Measurements from ENCODE around the gene PRCP.
"Not testable (repeated sequence)": the region's sequence is repeated elsewhere in the genome, so short reads cannot be mapped to it uniquely, and the experiment has no call there.

PRCP gene

GRCh38 chr11:82944198-82944597 is 44.0 kb upstream of the PRCP start:
- WGBS = 98% methylated on average over 2 of the region's 2 CpGs
- Histone ChIP-seq H3K4me1 (ENCODE audit: control insufficient read depth, insufficient read depth, low read depth, low read length) (no peaks in the 10 kb centered on the region), H3K23ac (ENCODE audit: low read length in 2 of 2) (no peak overlapping the region), H4K91ac (ENCODE audit: low read length) (no peak overlapping the region), H3K4me3 (ENCODE audit: insufficient read depth in 1 of 2, low read depth in 1 of 2, low read length in 2 of 2) (no peak overlapping the region), H2AFZ (ENCODE audit: low read depth, low read length) (no peak overlapping the region), H3K18ac (ENCODE audit: low read depth in 1 of 2, low read length in 2 of 2) (no peak overlapping the region), H3K36me3 (ENCODE audit: control insufficient read depth in 1 of 2, insufficient read depth in 2 of 2, low read depth in 1 of 2, low read length in 2 of 2) (no peaks in the 10 kb centered on the region), H2BK12ac (ENCODE audit: low read length in 2 of 2) (no peak overlapping the region), H3K27ac (ENCODE audit: low read length, poor library complexity, severe bottlenecking) (no peak overlapping the region), H2BK15ac (ENCODE audit: low read depth, poor library complexity, severe bottlenecking) (no peak overlapping the region), H4K8ac (ENCODE audit: low read length) (no peak overlapping the region), H3K14ac (ENCODE audit: low read length in 2 of 2) (no peak overlapping the region), H3K27me3 (ENCODE audit: control insufficient read depth in 1 of 2, insufficient read depth in 1 of 2, low read length in 2 of 2) (no peaks in the 10 kb centered on the region), H3K79me1 (replicated peaks; ENCODE audit: low read length, poor library complexity, severe bottlenecking) (no peaks in the 10 kb centered on the region), H2BK120ac (ENCODE audit: low read depth, low read length) (no peak overlapping the region), H3K4ac (ENCODE audit: low read depth in 1 of 2, low read length in 2 of 2) (no peak overlapping the region), H3K9ac (ENCODE audit: low read length) (no peak overlapping the region), H3K4me2 (ENCODE audit: low read length, poor library complexity, severe bottlenecking) (no peak overlapping the region), H2BK5ac (ENCODE audit: low read depth, low read length, poor library complexity, severe bottlenecking) (no peak overlapping the region), H3K9me3 (ENCODE audit: control insufficient read depth, low read length) (no peaks in the 10 kb centered on the region), H2AK5ac (ENCODE audit: low read length, severe bottlenecking) (no peak overlapping the region)
- DNase-seq = no peak

GRCh38 chr11:82943430-82943829 is 43.2 kb upstream of the PRCP start:
- not testable (repeated sequence) for H3K27me3 ChIP-seq (ENCODE audit: control insufficient read depth in 1 of 2, insufficient read depth in 1 of 2, low read length in 2 of 2); H2BK15ac ChIP-seq (ENCODE audit: low read depth, poor library complexity, severe bottlenecking); H3K36me3 ChIP-seq (ENCODE audit: control insufficient read depth in 1 of 2, insufficient read depth in 2 of 2, low read depth in 1 of 2, low read length in 2 of 2); H3K4me3 ChIP-seq (ENCODE audit: insufficient read depth in 1 of 2, low read depth in 1 of 2, low read length in 2 of 2); H4K8ac ChIP-seq (ENCODE audit: low read length); H2AK5ac ChIP-seq (ENCODE audit: low read length, severe bottlenecking); H3K9ac ChIP-seq (ENCODE audit: low read length); H2AFZ ChIP-seq (ENCODE audit: low read depth, low read length); H2BK12ac ChIP-seq (ENCODE audit: low read length in 2 of 2); H3K18ac ChIP-seq (ENCODE audit: low read depth in 1 of 2, low read length in 2 of 2); H2BK5ac ChIP-seq (ENCODE audit: low read depth, low read length, poor library complexity, severe bottlenecking); H3K79me1 ChIP-seq (replicated peaks; ENCODE audit: low read length, poor library complexity, severe bottlenecking); H3K4me1 ChIP-seq (ENCODE audit: control insufficient read depth, insufficient read depth, low read depth, low read length); H3K27ac ChIP-seq (ENCODE audit: low read length, poor library complexity, severe bottlenecking); H3K23ac ChIP-seq (ENCODE audit: low read length in 2 of 2); H3K14ac ChIP-seq (ENCODE audit: low read length in 2 of 2); H3K4ac ChIP-seq (ENCODE audit: low read depth in 1 of 2, low read length in 2 of 2); H4K91ac ChIP-seq (ENCODE audit: low read length); H2BK120ac ChIP-seq (ENCODE audit: low read depth, low read length); H3K9me3 ChIP-seq (ENCODE audit: control insufficient read depth, low read length); DNase-seq; H3K4me2 ChIP-seq (ENCODE audit: low read length, poor library complexity, severe bottlenecking)
- 100% methylated on average over 1 of the region's 1 CpG for WGBS

- H2AK5ac ChIP-seq (ENCODE audit: low read length, severe bottlenecking) = no peak overlapping the region
- 95% methylated on average over 2 of the region's 2 CpGs for WGBS
Measured at GRCh38 chr11:82942376-82942775, 42.1 kb upstream of the PRCP start.

DNA sequence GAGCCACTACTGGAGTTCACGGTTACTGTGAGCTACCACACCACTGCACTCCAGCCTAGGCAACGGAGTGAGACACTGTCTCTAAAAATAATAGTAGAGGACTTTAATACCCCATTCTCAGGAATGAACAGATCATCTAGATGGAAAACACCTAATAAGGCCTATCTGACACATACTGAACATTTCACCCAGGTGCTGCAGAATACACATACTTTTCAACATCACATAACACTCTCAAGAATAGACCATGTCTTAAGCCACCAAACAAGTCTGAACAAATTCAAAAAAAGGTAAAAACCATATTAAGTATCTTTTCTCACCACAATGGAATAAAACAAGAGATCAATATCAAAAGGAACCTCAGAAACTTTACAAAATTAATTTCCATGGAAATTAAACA is 39.2 kb upstream of the PRCP start:
- no peak for DNase-seq
- H3K4me1 ChIP-seq (ENCODE audit: control insufficient read depth, insufficient read depth, low read depth, low read length) = no peaks in the 10 kb centered on the region
- no peak overlapping the region for H3K14ac ChIP-seq (ENCODE audit: low read length in 2 of 2)
- no peak overlapping the region for H2BK12ac ChIP-seq (ENCODE audit: low read length in 2 of 2)
- H3K18ac ChIP-seq (ENCODE audit: low read depth in 1 of 2, low read length in 2 of 2) = no peak overlapping the region
- H3K27ac ChIP-seq (ENCODE audit: low read length, poor library complexity, severe bottlenecking) = no peak overlapping the region
- H3K36me3 ChIP-seq (ENCODE audit: control insufficient read depth in 1 of 2, insufficient read depth in 2 of 2, low read depth in 1 of 2, low read length in 2 of 2) = no peaks in the 10 kb centered on the region
- no peak overlapping the region for H4K91ac ChIP-seq (ENCODE audit: low read length)
- no peak overlapping the region for H2BK120ac ChIP-seq (ENCODE audit: low read depth, low read length)
- H3K4me3 ChIP-seq (ENCODE audit: insufficient read depth in 1 of 2, low read depth in 1 of 2, low read length in 2 of 2) = no peak overlapping the region
- H2AK5ac ChIP-seq (ENCODE audit: low read length, severe bottlenecking) = no peak overlapping the region
- no peak overlapping the region for H3K9ac ChIP-seq (ENCODE audit: low read length)
- H2BK15ac ChIP-seq (ENCODE audit: low read depth, poor library complexity, severe bottlenecking) = no peak overlapping the region
- no peaks in the 10 kb centered on the region for H3K79me1 ChIP-seq (replicated peaks; ENCODE audit: low read length, poor library complexity, severe bottlenecking)
- WGBS = 99% methylated on average over 2 of the region's 2 CpGs
- no peak overlapping the region for H2BK5ac ChIP-seq (ENCODE audit: low read depth, low read length, poor library complexity, severe bottlenecking)
- H3K9me3 ChIP-seq (ENCODE audit: control insufficient read depth, low read length) = no peaks in the 10 kb centered on the region
- no peak overlapping the region for H2AFZ ChIP-seq (ENCODE audit: low read depth, low read length)
- no peak overlapping the region for H3K4me2 ChIP-seq (ENCODE audit: low read length, poor library complexity, severe bottlenecking)
- H3K23ac ChIP-seq (ENCODE audit: low read length in 2 of 2) = no peak overlapping the region
- no peak overlapping the region for H4K8ac ChIP-seq (ENCODE audit: low read length)
- H3K4ac ChIP-seq (ENCODE audit: low read depth in 1 of 2, low read length in 2 of 2) = no peak overlapping the region
- H3K27me3 ChIP-seq (ENCODE audit: control insufficient read depth in 1 of 2, insufficient read depth in 1 of 2, low read length in 2 of 2) = no peaks in the 10 kb centered on the region

More at GRCh38 chr11:82942376-82942775, 42.1 kb upstream of the PRCP start:
- Histone ChIP-seq H3K9ac (ENCODE audit: low read length) (no peak overlapping the region), H3K4me2 (ENCODE audit: low read length, poor library complexity, severe bottlenecking) (no peak overlapping the region), H3K14ac (ENCODE audit: low read length in 2 of 2) (peak overlapping the region in 1 of 2 experiments; percentile 26), H2AFZ (ENCODE audit: low read depth, low read length) (no peak overlapping the region), H3K9me3 (ENCODE audit: control insufficient read depth, low read length) (no peaks in the 10 kb centered on the region), H3K23ac (ENCODE audit: low read length in 2 of 2) (no peak overlapping the region), H3K27me3 (ENCODE audit: control insufficient read depth in 1 of 2, insufficient read depth in 1 of 2, low read length in 2 of 2) (no peaks in the 10 kb centered on the region), H4K91ac (ENCODE audit: low read length) (no peak overlapping the region), H3K18ac (ENCODE audit: low read depth in 1 of 2, low read length in 2 of 2) (no peak overlapping the region), H3K36me3 (ENCODE audit: control insufficient read depth in 1 of 2, insufficient read depth in 2 of 2, low read depth in 1 of 2, low read length in 2 of 2) (no peaks in the 10 kb centered on the region), H2BK15ac (ENCODE audit: low read depth, poor library complexity, severe bottlenecking) (no peak overlapping the region), H3K4me1 (ENCODE audit: control insufficient read depth, insufficient read depth, low read depth, low read length) (no peaks in the 10 kb centered on the region), H3K27ac (ENCODE audit: low read length, poor library complexity, severe bottlenecking) (no peak overlapping the region), H3K4ac (ENCODE audit: low read depth in 1 of 2, low read length in 2 of 2) (no peak overlapping the region), H3K4me3 (ENCODE audit: insufficient read depth in 1 of 2, low read depth in 1 of 2, low read length in 2 of 2) (no peak overlapping the region), H2BK120ac (ENCODE audit: low read depth, low read length) (no peak overlapping the region), H2BK5ac (ENCODE audit: low read depth, low read length, poor library complexity, severe bottlenecking) (no peak overlapping the region), H4K8ac (ENCODE audit: low read length) (no peak overlapping the region), H2BK12ac (ENCODE audit: low read length in 2 of 2) (no peak overlapping the region), H3K79me1 (replicated peaks; ENCODE audit: low read length, poor library complexity, severe bottlenecking) (no peaks in the 10 kb centered on the region)
- DNase-seq = no peak
